CD4-positive, alpha-beta T cell treated with Interleukin-15 for 4 hours (primary cell): ENCODE results near the gene TRHDE.
"Not testable (repeated sequence)": the region's sequence is repeated elsewhere in the genome, so short reads cannot be mapped to it uniquely, and the experiment has no call there.

ENCODE experiments used
- DNase-seq: peaks from one replicate; pipeline ENCODE4 v3.0.0-alpha.2; 2020; ENCODE audit warnings: low spot score

The TRHDE gene

DNA sequence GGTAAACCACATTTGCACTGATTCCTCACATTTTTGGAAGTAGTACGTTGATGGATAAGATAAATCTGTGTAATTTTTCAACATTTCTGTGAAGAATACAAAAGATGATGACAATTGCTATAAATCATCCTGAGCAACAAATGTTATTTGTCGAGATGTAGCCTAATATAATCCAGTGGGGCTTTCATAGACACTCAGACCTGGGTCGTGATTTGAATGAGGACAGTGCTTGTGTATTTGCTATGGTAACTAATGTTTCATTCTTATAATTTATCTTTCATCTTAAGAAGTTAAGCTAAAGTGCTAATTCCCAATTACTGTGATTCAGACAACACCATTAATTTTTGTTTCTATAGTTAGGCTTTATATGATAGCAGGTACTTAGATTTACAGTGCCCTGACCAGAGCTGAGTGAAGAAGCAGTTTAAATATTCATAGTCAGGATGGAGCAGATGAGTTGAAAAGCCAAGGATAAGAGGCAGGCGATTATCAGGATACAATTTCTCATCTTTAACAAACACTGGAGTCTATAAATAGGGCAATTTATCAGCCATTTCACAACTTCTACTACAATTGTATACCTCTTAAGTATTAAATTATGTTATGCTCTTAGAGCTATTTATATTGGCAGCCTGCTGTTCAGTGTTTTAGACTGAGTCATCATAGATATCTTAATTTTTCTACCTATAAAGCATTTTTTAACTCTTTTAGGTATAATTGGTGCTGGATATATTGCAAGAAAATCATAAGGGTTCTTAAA is 359.9 kb downstream of the TRHDE start:
- DNase-seq: no peak

DNA sequence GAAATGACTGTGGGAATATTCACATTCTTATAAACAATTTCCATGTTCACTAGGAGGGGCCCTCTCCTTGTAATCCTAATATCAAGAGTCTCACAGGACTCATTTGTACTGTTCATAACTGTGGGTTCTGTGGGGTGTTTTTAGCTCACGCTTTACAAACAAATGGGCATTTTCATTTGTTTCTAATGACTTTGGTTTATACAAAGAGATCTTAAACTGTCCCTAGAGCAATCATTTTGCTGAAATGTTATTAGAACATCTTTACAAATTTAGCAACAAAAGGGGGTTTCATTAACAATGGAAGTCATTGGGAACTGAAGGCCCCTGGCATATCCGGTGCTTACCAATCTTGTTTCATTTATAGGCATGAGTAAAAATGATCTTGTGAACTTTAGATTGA is 370.5 kb downstream of the TRHDE start:
- no peak for DNase-seq

DNA sequence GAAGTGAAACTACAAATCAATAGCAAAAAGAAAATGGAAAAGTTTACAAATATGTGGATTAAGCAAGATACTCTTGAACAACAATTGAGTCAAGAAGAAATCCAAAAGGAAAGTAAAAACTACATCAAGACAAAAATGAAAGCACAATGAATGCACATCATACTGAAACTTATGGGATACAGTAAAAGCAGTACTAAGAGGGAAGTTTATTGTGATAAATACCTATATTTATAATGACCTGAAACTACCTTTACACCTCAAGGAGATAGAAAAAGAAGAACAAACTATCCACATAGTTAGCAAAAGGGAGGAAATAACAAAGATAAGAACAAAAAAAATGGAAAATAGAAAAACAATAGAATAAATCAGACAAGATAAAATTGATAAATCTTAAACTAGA is 375.0 kb downstream of the TRHDE start:
- no peak for DNase-seq

DNA sequence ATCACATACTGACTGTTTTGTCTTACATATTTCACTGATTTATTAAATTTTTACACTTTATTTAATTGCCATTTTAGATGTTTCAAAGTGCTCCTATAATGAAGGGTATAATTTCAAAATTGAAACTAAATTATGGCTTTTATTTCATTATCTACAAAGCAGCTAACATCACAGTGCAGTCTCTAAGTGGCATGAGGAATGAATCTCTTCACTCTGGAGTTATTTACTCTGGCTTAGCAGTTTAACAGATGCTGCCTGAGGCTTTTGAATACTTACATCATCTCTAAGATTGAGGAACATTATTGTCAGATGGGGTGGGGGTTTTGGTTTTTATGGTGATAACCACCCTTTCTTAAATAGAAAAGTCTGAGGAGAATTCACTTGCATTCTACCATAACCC is 386.4 kb downstream of the TRHDE start:
- DNase-seq: no peak

DNA sequence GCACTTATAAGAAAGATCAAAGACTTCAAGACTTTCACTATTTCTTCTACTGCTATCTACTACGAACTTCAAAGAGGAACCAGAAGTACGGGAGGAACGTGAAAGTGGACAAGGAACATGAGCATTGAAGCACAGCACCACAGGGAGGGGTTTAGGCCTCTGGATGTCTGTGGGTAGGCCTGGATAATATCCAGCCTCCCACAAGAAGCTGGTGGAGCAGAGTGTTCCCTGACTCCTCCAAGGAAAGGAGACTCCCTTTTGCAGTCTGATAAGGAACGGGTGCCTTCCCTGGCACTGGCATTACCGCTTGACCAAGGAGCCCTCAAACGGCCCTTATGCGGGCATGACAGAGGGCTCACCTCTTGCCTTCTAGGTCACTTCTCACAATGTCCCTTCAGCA is 388.0 kb downstream of the TRHDE start:
- not testable (repeated sequence) for DNase-seq

DNA sequence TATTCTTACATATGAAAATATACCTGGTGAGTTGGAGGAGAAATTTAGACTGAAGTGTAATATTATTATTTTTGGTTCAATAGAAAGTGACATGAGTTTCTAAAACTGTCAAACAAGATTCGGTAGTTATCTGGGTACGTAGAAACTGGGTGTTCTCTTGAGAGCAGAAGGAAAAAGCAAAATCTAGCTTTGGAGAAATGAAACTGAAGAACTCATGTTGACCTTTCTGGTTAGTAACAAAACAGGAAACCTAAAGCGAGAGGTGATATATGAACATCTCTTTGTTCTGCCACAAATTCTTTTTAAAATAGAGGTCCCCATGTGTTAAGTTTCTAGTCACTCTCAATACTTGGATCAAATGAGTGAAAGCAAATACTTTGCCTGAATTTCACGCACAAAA is 401.7 kb downstream of the TRHDE start:
- DNase-seq: no peak

DNA sequence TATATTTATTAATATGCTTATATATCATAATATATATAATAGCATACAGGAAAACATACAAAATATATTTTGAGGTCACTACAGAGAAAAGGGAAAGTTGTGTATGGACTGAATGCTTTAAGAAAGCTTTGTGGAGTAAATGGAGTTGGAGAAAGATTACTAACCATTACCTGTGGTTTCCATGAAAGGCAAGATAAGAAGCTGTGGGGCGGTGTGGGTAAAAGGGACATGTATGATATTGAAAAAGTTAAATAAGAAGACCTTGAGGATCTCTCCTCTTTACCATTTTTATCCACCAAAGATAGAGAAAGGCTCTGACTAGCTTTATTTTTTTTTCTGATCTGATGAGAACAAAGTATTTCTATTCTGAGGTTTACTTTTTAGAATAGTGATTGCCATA is 404.4 kb downstream of the TRHDE start:
- DNase-seq: no peak

DNA sequence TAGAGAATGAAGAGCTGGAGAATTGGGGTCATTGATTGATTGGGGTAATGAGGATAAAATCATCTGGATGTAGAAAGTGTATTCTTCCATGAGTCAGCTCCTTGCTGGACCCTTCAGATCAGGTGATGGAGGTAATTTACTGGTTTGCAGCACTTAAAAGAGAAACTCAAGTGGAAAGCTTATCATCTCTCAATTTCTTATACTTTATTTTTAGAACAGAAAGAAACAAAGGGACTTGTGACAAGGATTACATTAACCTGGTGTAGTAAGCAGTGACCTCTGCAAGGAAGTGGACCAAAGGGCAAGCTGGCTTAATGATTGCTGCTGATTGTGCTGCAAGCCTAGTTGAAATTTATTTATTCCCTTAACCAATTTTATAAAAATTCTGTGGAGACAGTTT is 405.0 kb downstream of the TRHDE start:
- no peak for DNase-seq

DNA sequence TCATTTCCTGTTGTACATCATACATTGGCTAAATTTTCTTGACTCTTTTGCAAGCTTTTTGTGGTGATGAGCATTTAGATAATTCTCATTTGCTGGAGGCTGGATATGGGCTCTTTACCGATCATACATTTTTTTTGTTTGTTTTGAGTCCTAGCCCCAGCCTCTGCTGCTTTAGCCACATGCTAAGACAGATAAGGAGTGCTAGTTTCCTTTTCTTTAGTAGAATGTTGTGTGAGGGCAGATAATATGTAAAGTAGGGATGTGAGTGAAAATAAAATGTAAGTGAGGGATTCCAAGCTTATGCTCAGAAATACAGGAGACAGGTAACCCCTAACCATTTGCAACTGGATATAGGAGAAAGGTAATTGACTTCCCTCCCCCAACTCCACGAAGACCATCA is 405.7 kb downstream of the TRHDE start:
- DNase-seq: no peak

DNA sequence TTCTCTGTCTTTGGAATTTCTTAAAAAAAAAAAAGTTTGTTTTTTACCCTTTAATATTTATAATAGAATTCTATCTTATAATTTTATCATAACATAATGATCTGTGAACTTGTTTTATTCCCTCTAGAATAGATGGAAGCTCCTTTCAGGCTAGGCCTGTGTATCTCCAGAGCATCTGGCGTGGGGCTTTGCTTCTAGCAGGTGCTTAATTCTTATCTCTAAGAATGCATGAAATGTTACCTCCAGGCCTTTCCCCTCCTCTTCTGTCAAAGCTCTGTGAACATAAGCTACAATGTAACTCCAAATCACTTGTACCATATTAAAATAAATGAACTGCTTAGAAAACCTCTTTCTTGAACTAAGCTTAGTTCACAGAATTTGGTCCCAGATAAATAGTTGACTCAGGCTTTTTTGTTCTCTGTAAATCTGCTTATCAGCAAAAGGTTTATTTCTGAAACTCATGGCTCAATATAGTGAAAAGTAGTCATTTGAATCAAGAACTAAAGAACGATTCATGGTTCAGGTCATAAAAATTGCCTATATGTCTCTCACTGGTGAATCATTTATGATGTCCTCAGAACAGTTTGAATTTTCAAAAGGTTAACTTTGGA is 407.1 kb downstream of the TRHDE start:
- no peak for DNase-seq

DNA sequence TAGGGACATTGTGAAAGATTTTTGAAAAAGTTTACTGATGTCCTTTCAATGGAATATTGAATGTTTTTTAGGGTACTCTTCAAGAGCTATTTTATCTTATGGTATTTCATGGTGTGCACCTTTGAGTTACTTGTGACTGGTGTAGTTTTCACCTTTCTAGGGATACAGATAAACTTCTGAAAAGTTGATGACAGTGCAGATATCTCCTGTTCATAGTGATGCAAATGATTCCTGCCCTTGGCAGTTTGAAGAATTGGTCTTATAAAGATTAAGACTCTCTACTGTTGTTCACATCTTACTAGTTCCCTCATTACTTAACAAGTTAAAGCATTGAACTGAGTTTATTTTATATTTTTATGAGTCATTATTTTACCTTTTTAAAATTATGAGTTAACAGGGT is 408.9 kb downstream of the TRHDE start:
- no peak for DNase-seq

DNA sequence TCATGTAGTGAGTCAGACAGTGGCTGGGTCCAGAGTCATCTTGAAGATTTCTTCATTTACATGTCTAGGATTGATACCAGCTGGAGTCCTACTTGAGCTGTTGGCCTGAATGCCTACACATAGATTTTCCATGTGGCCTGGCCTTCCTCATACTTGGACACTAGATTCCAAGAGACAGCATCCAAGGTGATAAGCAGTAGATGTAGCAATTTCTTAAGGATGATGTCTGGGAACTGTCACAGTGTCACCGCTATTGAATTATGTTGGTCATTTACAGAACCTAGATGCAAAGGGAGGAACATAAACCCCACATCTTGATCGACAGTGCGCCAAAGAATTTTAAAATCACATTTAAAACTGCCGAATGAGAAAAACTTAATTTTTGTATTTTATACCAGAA is 412.3 kb downstream of the TRHDE start:
- no peak for DNase-seq

DNA sequence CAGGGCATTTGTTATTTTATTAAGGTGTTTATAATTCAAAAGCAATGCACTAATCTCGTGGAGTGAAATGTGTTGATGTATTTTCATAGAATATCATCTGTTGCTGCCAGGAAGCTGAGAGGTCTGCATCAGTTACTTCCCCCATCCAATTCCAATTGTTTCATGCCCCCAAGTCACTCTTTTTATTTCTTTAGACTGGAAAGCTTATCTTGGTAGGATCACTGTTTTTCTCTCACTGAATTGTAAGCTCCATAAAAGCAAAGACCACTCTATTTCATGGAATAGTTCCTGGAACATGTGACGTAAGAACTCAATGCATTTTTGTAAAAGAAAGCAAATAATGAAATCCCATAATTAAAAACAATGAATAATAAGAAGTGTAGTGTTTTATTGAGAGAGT is 420.2 kb downstream of the TRHDE start:
- DNase-seq: no peak

DNA sequence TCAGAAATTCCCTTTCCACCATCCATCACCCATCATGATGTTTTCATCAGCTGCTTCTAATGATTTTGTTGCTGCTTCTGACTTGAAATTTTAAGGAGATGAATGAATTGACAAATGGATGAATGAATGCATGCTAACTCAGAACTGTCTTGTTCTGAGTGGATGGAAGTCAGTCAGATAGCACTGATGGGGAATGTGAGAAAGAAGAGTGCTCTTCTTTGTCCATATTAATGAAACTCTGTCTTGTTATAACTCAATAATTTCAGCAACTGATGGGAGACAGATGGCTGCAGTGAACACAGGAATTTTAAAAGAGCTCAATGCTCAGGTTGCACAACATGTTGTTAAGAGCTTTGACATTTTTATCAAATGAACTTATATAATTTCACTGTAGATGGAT is 422.0 kb downstream of the TRHDE start:
- no peak for DNase-seq

DNA sequence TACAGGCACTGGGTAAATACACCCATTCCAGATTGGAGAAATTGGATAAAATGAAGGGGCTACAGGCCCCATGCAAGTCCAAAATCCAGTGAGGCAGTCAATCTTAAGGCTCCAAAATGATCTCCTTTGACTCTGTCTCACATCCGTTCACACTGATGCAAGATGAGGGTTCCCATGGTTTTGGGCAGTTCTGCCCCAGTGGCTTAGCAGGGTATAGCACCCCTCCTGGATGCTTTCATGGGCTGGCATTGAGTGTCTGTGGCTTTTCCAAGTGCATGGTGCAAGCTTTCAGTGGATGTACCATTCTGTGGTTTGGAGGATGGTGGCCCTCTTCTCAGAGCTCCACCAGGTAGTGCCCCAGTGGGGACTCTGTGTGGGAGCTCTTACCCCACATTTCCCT is 427.2 kb downstream of the TRHDE start:
- DNase-seq: no peak

DNA sequence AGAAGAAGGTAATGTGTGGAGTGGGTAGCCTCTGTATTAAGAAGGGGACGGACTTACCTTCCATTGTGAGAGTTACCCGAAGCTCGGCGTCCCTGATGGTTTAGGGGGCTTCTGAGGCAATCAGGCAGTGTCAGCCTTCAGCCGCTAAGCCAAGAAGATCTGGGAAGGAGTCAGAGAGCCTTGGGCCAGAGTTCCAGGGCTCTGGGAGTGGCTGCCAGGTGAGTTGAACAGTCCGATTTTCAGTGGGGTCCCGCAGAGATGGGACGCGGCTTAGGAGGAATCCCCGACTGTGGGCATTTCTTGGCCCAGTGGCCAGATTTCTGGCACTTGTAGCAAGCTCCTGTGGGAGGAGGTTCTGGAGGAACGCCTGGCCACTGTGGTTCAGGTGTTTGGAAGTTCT is 439.9 kb downstream of the TRHDE start:
- DNase-seq: not testable (repeated sequence)

DNA sequence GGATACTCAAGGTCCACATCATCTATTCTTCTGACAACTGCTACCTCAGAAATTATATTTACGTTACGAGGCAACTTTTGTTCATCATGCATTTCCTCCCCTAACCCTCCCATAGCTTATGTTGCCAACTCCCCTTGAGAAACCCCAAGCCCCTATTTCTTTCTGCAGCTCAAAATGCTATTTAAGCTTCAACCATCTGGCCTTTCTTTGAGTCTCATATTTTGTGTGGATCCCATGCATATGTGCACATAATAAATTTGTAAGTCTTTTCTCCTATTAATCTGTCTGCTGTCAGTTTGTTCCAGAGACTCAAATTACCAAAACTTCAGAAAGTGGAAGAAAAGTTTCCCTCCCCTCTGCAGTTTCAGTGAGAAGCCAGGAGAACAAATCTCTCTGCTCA is 444.1 kb downstream of the TRHDE start:
- no peak for DNase-seq

DNA sequence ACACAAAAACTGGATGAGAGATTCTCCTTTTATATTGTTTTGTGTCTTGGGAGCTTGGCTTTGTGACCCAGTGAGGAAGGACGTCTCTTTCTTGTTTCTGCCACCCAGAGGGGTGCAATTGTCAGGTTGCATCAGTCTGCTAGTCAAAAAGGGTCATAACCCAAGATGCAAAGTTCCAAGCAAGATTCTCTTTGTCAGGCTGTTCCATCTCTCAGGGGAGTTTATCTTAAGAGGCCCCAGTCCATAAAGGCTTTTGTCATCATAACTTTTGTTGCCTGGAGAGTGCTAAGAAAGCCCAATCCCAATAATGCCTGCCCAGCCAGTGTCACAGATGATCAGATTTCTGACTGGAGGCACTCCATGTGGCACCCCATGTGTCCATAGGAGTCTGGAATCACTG is 444.9 kb downstream of the TRHDE start:
- no peak for DNase-seq
